NCI-H2029 (cell line): ENCODE results near the gene CSF2RB.

ENCODE experiments used
- DNase-seq: peaks from one replicate; lab custom pipeline; 2025; lab: John Stamatoyannopoulos, UW

Gene CSF2RB

DNA sequence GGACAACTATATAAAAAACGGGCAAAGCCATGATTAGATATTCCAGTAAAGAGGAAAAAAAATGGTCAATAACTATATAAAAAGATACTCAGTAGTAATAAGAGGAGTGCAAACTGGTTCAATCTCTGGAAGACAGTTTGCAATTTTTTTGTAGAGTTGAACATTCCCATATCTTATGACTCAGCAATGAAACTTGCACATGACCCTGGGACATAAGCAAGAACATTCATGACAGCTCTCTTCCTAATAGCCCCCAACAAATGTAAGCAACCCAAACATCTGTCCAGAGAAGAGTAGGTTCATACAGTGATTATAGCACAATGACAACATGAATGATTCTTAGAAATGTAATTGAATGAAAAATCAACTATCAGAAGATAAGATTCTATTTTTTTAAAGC, 21.8 kb upstream of the CSF2RB start:
- DNase-seq: no peak

DNA sequence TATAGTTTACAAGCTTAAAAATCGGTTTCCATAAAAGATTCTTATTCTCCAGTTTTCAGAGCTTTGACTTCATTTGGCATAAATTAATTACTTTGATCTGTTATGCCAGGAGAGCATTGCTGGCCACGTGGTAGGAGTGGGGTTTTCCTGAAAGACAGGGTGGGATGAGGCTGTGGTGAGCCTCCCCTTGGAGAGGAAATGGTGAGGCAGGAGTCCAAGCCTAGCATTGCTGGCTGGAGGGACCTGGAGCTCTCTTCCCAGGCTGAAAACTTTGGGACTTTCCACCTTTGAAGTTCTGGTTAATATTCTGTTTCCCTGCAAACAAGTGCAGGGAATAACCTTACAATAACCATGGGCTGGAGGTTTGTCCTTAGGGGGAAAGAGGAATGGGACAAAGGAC, 21.1 kb upstream of the CSF2RB start:
- no peak for DNase-seq

DNA sequence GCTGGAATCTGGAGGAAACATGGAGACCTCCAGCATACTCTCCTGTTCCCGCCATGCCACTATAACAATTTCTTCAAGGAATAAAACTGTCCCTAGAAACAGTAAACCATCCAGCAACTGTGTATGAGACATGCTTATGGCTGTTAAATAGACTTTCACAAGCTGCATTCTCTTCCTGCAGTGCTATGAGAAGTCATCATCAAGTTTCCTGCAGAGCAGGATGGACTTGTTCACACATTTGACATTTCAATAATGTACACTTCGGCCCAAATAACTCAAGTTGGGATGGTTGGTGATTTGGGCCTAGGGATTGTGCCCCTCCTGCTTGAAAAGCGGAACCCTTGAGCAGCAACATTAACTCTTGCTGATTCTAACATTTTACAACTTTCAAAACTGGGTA, 20.2 kb upstream of the CSF2RB start:
- DNase-seq: no peak

DNA sequence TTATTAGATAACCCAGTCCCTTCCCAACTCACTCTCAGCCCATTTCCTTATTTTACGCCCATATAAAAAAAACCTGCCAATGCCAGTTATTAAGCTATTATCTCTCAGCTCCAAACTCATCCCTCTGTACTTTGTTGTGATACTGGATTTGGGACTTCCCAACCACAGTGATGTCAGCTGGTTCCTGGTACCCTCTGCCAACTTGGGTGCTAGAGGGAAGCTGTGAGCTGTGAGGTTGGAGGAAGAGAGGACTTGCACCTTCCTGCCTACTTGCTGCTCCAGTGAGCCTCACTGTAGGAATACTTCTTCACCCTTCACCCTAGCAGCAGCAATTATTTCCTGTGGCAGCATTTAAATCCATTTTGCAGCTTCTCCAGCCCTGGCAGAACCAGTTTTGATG, 19.2 kb upstream of the CSF2RB start:
- DNase-seq: no peak

DNA sequence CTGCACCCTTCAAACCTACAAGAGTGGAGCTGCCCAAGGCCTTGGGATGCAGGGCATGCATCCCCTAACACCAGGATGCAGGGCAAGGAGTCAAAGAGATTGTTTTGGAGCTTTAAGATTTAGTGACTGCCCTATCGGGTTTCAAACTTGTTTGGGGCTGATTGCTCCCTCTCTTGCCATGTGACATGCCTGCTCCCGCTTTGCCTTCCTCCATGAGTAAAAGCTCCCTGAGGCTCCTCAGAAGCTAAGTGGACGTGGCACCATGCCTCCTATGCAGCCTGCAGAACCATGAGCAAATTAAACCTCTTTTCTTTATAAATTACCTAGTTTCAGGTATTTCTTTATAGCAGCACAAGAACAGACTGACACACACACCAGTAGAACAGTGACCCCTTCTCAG, 15.8 kb upstream of the CSF2RB start:
- DNase-seq: no peak

DNA sequence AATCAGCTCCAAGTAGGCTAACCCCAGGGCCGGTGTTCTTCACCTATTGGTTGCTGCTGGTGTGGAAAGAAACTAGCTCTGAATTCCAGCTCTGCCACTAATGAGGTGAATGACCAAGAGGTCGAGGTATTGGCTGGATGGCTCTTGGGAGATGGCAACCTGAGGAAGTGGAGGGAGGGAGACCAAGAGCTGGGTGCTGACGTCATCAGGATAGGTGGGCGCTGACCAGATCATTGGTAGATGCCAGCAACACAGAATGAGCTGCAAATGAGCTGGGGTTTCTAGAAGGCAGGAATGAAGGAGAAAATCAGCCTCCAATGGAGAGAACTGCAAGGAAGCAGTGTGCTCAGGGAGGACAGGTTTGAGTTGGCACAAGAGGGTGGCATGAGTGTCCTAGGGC, 14.7 kb upstream of the CSF2RB start:
- no peak for DNase-seq

DNA sequence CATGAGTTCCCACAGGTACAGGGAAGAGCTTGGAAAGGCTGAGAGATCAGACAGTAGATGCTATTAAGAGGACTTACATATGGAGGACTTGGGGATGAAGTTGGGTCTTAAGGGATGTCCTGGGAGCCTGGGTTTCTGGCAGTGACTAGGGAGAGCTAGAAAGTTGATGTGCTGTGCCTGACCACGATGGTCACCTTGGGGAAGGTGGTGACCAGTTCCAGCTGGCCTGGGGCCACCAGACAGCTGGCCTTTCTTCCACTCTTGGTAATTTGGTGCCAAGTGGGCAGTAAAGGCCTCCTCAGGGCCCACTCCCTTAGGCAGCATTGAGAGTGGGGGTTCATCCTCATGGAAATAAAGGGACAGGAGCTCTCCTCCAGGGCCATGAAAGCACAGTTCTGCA, 13.9 kb upstream of the CSF2RB start:
- DNase-seq: no peak

DNA sequence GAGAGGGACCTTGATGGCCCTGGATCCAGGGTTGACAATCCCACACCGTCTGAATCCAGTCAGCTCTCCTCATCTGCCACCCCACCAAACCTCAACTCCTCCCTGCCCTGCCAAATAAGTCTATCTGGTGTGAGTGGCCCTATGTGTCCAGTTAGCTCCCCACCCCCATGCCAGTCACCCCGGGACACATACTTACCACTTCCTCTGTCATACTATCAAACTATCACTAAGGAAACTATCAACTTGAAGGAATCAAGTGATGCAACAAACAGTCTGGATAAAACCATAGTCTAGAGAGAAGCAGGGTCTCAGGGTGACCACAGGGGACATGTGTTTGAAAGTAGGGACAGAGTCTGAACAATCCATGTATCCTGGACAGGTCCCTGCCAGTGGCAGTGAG, 13.2 kb upstream of the CSF2RB start:
- no peak for DNase-seq

DNA sequence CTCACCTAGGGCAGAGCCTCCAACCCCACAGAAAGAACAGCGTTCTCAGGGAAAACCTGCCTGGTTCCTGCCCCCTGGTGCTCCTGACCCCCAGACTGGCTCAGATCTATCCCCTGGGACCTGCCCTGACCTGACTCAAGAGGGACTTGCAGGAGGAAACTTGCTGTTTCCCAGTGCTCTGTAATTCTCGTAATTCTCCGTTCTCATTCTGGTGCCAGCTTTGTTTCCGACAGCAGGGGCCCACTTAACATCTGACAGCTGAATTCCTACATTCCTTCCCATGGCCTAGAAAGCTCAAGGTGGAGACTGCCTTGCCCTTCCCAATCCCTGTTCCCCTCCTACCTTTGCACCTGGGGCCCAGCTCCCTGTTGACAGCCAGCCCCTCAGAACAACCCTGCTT, 12.5 kb upstream of the CSF2RB start:
- no peak for DNase-seq

DNA sequence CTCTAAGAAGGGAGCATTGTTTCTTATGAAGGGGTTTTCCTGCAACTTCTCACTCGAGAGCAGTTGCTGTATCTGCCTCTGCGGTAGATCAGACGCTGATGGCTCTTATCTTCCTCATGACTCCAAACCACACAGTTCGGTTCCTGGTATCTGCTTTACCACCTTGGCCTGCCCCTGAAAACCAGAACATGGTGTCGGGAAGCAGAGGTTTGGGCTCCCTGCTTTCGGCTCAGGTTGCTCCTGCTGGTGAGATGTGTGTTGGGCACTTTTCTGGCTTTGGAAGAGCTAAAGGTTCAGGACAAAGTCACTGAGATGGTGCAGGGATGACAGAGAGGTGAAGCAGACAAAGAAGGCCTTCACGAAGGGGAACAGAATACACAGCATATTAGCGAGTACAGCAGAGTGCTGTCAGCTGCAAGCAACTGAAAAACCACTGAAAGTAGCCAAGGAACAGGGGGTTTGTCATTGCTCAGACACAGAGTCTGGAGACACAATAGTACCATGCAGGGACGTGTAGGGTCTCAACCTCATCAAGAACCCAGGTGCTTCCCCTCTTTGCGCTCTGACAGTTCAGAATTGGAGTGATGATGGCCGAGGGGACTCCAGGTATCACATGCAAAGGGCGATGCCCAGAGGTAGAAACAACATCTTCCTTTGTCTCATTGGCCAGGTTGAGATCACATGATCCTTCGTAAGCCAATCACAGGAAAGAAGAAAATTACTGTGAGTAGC, 11.9 kb upstream of the CSF2RB start:
- no peak for DNase-seq

DNA sequence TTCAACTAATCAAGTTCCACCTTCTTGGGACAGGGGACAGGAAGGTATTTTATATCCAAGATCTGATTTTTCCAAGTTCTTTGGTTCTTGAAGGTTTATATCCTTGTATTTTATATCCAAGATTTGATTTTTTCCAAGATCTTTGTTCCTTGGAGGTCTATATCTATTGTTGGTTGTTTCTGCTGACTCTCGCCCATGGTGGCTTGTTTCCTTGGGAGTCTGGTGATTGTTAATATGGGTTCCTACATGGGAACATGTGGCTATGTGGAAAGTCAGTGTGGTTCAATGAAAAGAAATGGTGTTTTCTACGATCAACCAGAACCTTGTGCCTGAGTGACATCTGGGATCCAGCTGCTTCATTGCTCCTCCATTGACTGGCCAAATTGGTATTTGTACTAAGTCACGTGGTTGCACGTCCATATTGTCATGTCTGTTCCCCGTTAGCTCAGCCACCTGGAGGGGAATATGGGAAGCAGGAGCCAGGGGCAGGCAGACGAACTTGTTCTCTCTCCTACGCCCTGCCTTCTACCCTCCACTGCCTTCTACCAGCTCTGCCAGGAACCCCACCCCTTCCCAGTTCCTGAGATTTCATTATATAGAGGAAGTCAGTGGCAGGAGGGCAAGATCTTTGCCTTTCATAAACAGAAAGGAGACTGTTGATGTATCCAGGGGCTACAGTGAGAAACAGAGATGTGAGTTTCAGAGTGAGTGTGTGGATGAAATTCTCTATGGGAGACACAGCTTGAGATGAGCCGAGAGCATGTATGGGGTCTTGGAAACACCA, 11.1 kb upstream of the CSF2RB start:
- no peak for DNase-seq

DNA sequence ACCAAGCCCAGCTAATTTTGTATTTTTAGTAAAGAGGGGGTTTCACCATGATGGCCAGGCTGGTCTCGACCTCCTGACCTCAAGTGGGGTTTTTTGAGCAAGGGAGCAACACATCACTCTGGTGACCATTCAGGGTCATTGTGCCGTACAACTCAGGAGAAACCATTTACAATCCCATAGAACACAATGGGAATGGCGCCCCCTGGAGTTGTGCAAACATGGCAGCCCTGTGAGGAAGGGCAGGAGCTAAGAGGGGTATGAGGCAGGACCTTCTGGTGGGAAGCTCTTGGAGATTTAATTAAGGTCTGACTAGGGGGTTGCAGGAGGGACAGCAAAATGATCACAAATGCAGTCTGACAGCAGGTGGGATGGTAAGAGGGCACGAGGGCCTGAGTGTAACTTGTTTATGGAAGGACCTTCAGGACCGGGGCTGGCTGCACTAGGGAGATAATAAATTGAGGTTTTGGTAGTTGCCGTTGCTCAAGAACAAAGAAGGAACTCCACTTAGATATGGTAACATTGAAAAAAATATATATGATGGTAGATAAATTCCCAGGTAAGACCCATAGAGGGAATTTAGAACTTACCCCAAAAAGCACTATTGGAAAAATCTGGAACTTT, 9.1 kb upstream of the CSF2RB start:
- no peak for DNase-seq

DNA sequence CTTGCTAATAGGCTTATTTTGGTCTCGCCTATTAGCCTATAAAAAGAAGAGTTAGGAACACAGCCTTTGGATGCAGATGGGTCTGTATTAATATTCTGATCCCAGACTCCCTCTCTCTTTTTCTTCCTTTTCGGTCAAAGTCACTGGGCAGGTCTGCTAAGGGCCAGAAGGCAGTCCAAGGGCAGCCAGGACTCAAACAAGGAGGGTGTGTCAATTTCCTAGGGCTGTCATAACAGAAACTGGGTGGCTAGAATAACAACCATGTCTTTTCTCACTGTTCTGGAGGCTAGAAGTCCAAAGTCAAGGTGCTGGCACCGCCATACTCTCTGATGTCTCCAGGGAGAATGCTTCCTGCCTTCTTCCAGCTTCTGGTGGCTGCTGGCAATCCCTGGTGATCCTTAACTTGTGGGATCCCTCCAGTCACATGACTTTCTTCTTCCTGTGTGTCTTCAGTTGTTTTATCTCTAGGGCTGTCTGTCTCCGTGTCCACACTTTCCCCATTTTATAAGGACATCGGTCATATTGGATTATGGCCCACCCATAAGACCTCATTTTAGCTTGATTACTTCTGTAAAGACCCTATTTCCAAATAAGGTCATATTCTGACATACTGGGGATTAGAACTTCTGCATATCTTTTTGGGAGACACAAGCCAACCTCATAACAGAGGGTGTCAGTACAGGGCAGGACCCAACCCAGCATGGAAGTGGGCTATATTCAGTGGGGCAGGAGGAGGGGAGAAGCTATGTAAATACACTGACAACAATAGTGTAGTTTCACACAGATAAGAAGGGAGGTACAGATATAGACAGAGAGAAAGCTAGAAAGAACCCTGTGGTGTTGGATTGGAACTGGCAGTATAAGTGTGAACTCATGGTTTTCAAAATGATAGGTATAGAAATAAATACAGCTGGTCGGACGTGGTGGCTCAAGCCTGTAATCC, 5.9 kb upstream of the CSF2RB start:
- DNase-seq: no peak

DNA sequence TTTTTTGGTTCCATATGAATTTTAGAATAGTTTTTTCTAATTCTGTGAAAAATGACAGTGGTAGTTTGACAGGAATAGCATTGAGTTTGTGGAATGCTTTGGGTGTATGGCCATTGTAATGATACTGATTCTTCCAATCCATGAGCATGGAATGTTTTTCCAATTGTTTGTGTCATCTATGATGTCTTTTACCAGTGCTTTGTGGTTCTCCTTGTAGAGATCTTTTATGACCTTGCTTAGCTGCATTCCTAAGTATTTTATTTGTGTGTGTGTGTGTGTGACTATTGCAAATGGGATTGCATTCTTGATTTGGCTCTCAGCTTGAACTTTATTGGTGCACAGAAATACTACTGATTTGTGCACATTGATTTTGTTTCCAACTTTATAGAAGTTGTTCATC, 3.0 kb upstream of the CSF2RB start:
- DNase-seq: no peak

DNA sequence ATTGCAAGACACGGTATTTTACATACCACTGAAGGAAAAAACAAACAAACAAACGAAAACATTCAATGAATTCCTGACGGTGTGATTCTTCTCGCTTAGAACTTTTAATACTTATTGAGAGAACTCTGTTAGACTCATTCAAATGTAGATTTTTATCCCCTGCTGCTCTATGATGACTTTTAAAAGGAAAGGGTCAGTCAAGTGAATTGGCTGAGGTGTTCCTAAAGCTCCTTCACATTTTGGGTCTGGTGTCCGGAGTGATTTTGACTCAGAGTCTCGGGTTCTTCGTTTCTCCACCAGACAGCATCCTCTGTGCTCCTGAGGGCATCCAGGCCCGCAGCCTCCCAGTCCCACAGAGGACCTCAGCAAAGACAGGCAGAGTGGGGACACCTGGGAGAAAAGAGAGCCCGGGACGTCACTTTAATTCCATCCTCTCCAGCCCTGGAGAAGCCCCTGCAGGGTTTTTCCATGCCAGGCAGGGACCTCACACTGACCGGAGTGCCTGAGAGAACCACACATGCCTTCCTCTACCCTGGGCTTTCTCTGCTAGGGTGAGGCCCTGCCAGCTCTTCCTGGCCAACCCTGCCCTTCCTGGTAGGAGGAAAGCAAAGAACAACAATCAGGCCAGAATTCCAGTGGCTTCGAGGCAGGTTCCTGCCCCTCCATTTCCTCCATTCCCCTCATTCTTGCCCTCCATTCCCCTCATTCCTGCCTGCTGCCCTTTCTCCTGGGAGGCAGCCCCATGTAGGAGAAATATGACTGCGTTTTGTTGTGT, 1.4 kb upstream of the CSF2RB start:
- DNase-seq: no peak

DNA sequence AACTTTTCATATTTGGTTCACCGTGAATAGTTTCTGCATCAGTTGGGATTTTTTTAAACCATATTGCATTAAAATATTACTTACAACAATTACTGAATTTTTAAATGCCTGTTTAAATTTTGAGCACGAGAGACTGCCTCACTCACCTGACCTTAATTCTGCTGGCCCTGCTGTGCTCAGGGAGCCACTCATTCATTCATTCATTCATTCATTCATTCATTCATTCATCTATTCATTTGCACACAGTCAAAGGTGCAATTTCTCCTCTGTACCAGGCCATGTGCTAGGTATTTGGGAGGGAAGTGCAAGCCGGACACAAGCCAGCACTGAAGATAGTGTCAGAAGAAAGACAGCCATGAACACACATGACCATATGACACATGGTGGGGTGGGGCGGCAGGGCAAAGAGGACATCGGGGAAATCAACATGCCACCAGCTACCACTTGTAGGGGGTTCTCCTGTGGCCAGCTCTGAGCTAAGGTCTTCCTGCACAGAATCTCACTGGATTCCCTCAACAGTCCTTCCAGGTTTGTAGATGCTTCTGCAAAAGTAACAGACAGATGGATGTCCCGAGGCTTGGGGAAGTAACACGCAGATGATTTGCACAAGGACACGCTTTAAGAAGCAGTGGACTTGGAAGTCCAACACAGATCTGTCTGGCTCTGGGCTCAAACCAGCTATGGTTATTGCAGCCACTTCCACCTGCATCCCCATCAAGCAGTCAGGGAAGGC, 568 bp upstream of the CSF2RB start:
- no peak for DNase-seq

DNA sequence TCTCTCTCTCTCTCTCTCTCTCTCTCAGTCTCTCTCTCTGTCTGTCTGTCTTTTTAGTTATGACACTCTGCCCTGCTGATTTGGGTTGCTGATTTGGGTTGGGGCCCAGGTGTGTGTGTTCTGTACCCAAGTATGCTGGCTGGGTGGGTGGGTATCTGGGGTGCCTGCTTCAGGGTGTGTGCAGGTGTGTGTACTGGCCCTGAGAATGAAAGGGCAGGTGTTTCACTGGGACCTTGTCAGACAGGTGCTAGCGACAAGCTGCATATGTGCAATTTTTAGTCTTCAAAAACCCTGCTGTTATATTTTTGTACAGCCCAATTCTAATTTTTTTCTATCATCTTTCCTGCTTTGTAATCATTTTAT, 943 bp downstream of the CSF2RB start:
- DNase-seq: no peak

DNA sequence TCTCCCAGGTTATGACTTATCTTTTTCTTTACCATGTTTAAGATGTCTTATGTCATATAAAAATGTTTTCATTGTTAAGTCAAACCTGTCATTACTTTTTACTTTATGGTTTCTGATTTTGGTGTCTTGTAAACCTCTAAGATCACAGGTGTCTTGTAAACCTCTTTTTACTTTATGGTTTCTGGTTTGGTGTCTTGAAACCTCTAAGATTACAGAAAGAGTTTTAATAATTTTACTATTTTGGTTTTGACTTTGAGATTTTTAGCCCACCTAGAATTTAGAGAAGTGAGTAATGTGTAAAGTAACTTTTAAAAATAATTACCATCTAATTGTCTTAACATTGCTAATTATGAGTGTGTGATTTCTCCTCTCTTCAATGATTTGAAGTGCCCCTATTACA, 2.6 kb downstream of the CSF2RB start:
- no peak for DNase-seq

DNA sequence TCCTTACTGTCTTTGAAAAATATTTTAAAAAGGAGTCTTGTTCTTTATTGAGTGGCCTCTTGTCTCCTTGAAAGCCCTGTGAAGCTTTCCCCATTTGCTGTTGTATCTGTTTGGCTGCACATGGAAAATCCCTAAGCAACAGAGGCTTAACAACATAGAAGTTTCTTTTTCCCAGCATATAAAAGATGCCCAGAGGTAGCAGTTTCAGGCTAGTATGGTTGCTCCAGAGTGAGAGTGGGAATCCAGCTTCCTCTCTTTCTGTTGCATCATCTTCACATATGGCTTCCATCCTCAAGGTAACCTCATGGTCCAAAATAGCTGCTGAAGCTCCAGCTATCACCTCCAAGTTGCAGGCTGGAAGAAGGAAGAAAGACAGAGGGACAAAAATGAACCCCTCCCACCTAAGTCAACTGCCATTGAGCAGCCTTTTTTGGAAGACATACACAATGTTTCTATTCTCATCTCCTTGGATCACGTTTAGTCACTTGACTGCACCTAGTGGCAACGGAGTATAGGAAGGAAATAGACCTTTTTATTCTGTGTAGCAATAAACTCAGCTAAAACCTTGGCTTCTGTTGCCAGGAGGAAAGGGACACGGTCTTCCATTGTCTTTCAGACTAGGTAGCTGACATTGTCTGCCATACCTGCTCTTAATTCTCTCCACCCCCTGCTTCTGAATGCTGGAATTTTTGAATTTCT, 5.3 kb downstream of the CSF2RB start:
- DNase-seq: no peak
